A673 (cell line): ENCODE data around the gene ABCA9.
"Not testable (repeated sequence)": the region's sequence is repeated elsewhere in the genome, so short reads cannot be mapped to it uniquely, and the experiment has no call there.

ENCODE experiments used
- EZH2 ChIP-seq: fragments of 200-600 bp; sonication (generic); IDR thresholded peaks from 2 replicates; pipeline ENCODE4 v1.6.1; 2017; ENCODE audit warnings: borderline replicate concordance, low read depth, mild to moderate bottlenecking, mixed read lengths, antibody characterized with exemption, low read length; ENCODE audit not compliant: poor library complexity, severe bottlenecking
- TF ChIP-seq, protein P1 (sequence below): fragments of 300-800, 200-600 bp; sonication (generic); conservative IDR thresholded peaks from 2 replicates; pipeline ENCODE4 v1.5.1; 2017; ENCODE audit warnings: low read depth, mild to moderate bottlenecking, antibody characterized with exemption, low read length, moderate library complexity, mixed read lengths

DNA sequence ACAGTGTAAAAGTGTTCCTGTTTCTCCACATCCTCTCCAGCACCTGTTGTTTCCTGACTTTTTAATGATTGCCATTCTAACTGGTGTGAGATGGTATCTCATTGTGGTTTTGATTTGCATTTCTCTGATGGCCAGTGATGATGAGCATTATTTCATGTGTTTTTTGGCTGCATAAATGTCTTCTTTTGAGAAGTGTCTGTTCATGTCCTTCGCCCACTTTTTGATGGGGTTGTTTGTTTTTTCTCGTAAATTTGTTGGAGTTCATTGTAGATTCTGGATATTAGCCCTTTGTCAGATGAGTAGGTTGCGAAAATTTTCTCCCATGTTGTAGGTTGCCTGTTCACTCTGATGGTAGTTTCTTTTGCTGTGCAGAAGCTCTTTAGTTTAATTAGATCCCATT lies 61.0 kb downstream of the ABCA9 start:
- TF ChIP-seq, protein P1, sequence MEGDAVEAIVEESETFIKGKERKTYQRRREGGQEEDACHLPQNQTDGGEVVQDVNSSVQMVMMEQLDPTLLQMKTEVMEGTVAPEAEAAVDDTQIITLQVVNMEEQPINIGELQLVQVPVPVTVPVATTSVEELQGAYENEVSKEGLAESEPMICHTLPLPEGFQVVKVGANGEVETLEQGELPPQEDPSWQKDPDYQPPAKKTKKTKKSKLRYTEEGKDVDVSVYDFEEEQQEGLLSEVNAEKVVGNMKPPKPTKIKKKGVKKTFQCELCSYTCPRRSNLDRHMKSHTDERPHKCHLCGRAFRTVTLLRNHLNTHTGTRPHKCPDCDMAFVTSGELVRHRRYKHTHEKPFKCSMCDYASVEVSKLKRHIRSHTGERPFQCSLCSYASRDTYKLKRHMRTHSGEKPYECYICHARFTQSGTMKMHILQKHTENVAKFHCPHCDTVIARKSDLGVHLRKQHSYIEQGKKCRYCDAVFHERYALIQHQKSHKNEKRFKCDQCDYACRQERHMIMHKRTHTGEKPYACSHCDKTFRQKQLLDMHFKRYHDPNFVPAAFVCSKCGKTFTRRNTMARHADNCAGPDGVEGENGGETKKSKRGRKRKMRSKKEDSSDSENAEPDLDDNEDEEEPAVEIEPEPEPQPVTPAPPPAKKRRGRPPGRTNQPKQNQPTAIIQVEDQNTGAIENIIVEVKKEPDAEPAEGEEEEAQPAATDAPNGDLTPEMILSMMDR: not testable (repeated sequence)
- TF ChIP-seq EZH2: not testable (repeated sequence)
